GM12865 (cell line): Measurements from ENCODE around the gene ALG10B.
A peak's percentile ranks its signal among the peaks of the same experiment; 100 is the strongest.

Experiments used
- DNase-seq: peaks from one replicate; pipeline ENCODE4 v3.0.0; 2010; ENCODE audit warnings: low read depth
- H3K4me3 ChIP-seq: 2 replicates; pipeline ENCODE4 v1.5.1; 2011; ENCODE audit warnings: mild to moderate bottlenecking, low read depth, low read length, control low read depth
- CTCF ChIP-seq: IDR thresholded peaks from 2 replicates; pipeline ENCODE4 v1.5.1; 2011; ENCODE audit warnings: low read length, control low read depth, low read depth, inconsistent platforms; ENCODE audit not compliant: insufficient read depth; ENCODE audit errors: missing control alignments

Gene ALG10B, protein sequence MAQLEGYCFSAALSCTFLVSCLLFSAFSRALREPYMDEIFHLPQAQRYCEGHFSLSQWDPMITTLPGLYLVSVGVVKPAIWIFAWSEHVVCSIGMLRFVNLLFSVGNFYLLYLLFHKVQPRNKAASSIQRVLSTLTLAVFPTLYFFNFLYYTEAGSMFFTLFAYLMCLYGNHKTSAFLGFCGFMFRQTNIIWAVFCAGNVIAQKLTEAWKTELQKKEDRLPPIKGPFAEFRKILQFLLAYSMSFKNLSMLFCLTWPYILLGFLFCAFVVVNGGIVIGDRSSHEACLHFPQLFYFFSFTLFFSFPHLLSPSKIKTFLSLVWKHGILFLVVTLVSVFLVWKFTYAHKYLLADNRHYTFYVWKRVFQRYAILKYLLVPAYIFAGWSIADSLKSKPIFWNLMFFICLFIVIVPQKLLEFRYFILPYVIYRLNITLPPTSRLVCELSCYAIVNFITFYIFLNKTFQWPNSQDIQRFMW

GRCh38 chr12:38316391-38317129, at the start of gene ALG10B:
ALG10B (plus strand) TSS chr12:38316774; CDS start chr12:38316894, 120 bp downstream.
- TF ChIP-seq CTCF = peak; percentile 45
- peak; percentile 97 for DNase-seq
- peak within 1 kb of the TSS; percentile 80 for H3K4me3 ChIP-seq

DNA sequence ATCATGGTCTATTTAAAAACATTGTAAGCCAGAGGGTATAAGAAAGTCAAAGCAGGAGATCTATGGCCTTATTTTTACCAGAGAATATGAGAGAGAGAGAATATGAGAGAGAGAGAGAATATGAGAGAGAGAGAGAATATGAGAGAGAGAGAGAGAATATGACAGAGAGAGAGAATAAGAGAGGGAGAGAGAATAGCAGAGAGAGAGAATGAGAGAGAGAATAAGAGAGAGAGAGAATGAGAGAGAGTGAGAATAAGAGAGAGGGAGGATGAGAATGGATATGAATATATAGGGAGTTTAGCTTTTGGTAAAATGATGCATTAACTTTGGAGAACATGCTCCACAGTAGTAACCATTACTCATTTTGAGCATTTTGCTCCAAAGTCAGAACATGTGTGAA, 48.0 kb upstream of the ALG10B start:
- H3K4me3 ChIP-seq = no peak overlapping the region
- no peak for TF ChIP-seq CTCF
- no peak for DNase-seq

- no peak for DNase-seq
- no peak for TF ChIP-seq CTCF
- no peak overlapping the region for H3K4me3 ChIP-seq
Observed at GRCh38 chr12:38269897-38270296, 46.7 kb upstream of the ALG10B start.

DNA sequence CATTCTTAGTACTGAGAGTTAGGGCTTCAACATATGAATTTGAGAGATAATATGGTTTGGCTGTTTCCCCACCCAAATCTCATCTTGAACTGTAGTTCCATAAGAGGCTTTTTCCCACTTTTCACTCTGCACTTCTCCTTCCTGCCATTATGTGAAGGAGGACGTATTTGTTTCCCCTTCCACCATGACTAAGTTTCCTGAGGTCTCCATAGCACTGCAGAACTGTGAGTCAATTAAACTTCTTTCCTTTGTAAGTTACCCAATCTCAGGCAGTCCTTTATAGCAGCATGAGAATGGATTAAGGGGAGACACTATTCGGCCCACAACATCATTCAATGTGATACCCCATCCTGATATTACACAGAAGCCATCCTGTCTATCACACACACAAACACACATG, 36.8 kb upstream of the ALG10B start:
- TF ChIP-seq CTCF = no peak
- DNase-seq = no peak
- H3K4me3 ChIP-seq = no peak overlapping the region

- DNase-seq = no peak
- no peak overlapping the region for H3K4me3 ChIP-seq
- TF ChIP-seq CTCF = no peak
Observed at GRCh38 chr12:38282886-38283285, 33.7 kb upstream of the ALG10B start.

- no peak overlapping the region for H3K4me3 ChIP-seq
- no peak for TF ChIP-seq CTCF
- DNase-seq = no peak
Observed at GRCh38 chr12:38289396-38289795, 27.2 kb upstream of the ALG10B start.
